ENCODE measurements around the gene ETDC.

DNA sequence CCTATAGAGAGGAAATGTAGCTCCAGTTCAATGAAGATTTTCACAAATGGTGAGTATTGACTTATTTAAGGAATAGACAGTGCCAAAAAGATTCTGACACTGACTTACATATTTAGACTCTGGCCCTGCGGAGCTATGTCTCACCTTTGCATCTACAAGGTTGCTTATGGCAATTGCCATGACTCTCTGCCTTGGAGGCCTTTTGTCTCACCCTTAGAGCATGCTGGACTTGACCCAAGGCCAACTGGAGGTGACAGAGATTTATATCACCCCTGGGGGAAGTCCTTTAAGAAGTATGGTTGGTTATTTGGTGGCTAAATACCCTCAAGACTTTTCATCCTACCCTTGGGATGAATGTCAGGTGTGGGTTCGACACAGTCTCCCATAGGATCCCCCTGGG is 4.5 kb upstream of the ETDC start:
- TF ChIP-seq EZH2phosphoT487 (IDR thresholded peaks at IDR 0.05; ENCODE audit: borderline replicate concordance) (no peak), CTCF (conservative IDR thresholded peaks at IDR 0.05; ENCODE audit: low read length) (no peak)

Data from Loucy (cell line).